Rectal smooth muscle tissue (tissue), 1 donor: ENCODE data around the gene VIPR2.

Experiments used
- H3K27ac ChIP-seq: one replicate; pipeline ENCODE4 v1.7.0; 2013; ENCODE audit warnings: low read depth, low read length, inconsistent platforms
- H3K27me3 ChIP-seq: one replicate; pipeline ENCODE4 v1.7.0; 2013; ENCODE audit warnings: low read length; ENCODE audit not compliant: control insufficient read depth, insufficient read depth
- H3K36me3 ChIP-seq: one replicate; pipeline ENCODE4 v1.7.0; 2013; ENCODE audit warnings: low read length; ENCODE audit not compliant: control insufficient read depth, insufficient read depth
- H3K4me1 ChIP-seq: one replicate; pipeline ENCODE4 v1.7.0; 2013; ENCODE audit warnings: low read length; ENCODE audit not compliant: control insufficient read depth, insufficient read depth
- H3K4me3 ChIP-seq: one replicate; pipeline ENCODE4 v1.7.0; 2013; ENCODE audit warnings: low read length
- H3K9ac ChIP-seq: one replicate; pipeline ENCODE4 v1.7.0; 2013; ENCODE audit warnings: low read length

VIPR2 gene

GRCh38 chr7:159035571-159036073 is 109.0 kb downstream of the VIPR2 start:
- H3K9ac ChIP-seq = no peak overlapping the region
- H3K36me3 ChIP-seq = peaks cover 3% of the 10 kb centered on the region
- H3K4me3 ChIP-seq = no peak overlapping the region
- H3K27me3 ChIP-seq = no peaks in the 10 kb centered on the region
- H3K4me1 ChIP-seq = no peaks in the 10 kb centered on the region
- H3K27ac ChIP-seq = no peak overlapping the region

GRCh38 chr7:159034988-159035387 is 109.7 kb downstream of the VIPR2 start:
- Histone ChIP-seq H3K36me3 (peaks cover 3% of the 10 kb centered on the region), H3K4me1 (no peaks in the 10 kb centered on the region), H3K9ac (no peak overlapping the region), H3K27me3 (no peaks in the 10 kb centered on the region), H3K4me3 (no peak overlapping the region), H3K27ac (no peak overlapping the region)

DNA sequence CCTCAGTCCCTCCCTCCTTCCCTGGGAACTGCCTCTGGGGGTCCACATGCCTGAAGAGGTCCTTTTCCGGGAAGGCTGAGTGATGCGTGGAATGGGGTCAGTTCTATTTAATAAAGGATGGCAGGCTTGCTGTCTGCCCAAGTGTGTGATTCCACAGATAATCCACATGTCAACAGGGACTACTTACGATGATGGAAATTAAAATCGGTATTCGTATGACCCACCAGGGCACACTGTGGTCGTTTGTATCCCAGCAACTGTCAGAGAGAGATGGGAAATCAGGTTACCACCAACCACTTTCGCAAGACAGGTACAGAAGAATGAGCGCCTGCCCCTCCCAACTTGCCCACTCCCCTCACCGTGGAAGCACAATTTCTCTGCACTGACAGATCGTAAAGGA is 110.3 kb downstream of the VIPR2 start:
- no peaks in the 10 kb centered on the region for H3K27me3 ChIP-seq
- H3K9ac ChIP-seq = no peak overlapping the region
- peaks cover 3% of the 10 kb centered on the region for H3K36me3 ChIP-seq
- no peak overlapping the region for H3K4me3 ChIP-seq
- H3K4me1 ChIP-seq = no peaks in the 10 kb centered on the region
- H3K27ac ChIP-seq = no peak overlapping the region

DNA sequence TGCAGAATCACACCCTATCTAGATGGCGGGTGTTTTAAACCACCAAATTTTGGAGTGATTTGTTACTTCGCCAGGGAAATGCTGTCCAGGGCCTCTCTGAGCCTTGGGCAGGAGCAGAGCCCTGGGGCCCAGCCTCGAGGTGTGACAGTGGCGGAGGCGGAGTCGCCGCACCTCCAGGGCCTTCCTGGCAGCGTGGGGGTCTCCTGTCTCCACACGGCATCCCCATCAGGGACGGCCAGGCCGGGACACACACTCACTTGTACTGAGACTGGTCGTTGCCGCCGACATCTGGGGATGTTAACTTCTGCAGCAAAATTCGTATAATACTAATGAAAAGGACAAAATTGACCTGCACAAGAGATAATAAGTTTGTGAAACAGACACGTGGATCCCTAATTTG is 110.7 kb downstream of the VIPR2 start:
- Histone ChIP-seq H3K27ac (no peak overlapping the region), H3K4me1 (no peaks in the 10 kb centered on the region), H3K36me3 (peaks cover 3% of the 10 kb centered on the region), H3K4me3 (no peak overlapping the region), H3K27me3 (no peaks in the 10 kb centered on the region), H3K9ac (no peak overlapping the region)

DNA sequence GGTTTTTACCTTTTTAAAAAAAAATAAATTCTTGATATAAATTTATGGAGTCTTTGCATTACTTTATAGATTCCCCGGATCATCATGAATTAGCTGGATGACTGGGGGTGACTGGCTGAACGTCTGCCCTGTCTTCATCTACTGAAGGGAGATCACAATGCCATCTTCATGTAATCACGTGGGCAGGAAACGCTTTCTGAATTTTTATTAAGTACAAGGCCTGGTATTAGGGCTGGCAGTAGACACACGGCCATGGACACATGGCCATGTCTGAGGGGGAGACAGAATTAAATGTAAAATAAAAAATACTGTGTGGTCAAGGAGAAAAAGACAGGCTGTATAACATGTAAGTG is 111.2 kb downstream of the VIPR2 start:
- H3K36me3 ChIP-seq = peaks cover 3% of the 10 kb centered on the region
- peaks cover under 1% of the 10 kb centered on the region for H3K27me3 ChIP-seq
- H3K4me3 ChIP-seq = no peak overlapping the region
- H3K27ac ChIP-seq = no peak overlapping the region
- H3K4me1 ChIP-seq = no peaks in the 10 kb centered on the region
- H3K9ac ChIP-seq = no peak overlapping the region

DNA sequence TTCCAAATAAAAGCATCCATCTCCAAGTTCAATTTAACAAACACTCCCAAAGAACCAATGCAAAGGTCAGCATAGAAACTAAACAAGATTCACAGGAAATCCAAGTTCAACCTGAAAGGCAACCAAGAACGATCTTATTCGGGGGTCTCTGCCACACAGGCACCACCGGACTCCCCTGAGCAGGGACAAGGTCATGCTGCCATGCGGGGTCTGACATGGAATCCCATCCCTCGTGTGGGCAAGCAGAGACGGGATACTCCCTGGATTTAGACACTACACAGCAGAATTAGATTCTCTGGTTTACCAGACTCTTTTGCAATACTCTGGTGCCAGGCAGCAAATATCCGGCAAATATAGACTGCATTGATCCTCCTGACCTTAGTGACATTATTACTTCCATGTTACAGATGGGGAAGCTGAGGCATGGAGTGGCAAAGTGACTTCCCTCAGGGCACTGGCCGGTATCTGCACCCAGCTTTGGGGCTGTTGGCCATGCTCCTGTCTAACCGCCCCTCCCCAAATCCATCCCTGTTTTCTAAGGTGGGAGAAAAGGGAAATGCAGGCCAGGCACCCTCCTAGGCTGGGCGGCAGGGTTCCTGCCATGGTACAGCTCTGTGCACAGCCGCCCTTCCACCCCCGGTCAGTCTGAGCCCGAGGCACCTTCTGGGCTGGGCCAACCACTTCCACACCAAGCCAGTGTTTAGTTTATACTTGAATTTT is 111.8 kb downstream of the VIPR2 start:
- Histone ChIP-seq H3K27me3 (peaks cover 4% of the 10 kb centered on the region), H3K27ac (no peak overlapping the region), H3K9ac (no peak overlapping the region), H3K4me3 (no peak overlapping the region), H3K36me3 (peaks cover 3% of the 10 kb centered on the region), H3K4me1 (no peaks in the 10 kb centered on the region)

- no peak overlapping the region for H3K27ac ChIP-seq
- peaks cover 4% of the 10 kb centered on the region for H3K27me3 ChIP-seq
- no peaks in the 10 kb centered on the region for H3K4me1 ChIP-seq
- no peak overlapping the region for H3K9ac ChIP-seq
- peaks cover 3% of the 10 kb centered on the region for H3K36me3 ChIP-seq
- H3K4me3 ChIP-seq = no peak overlapping the region
These were observed 112.3 kb downstream of the VIPR2 start for GRCh38 chr7:159032322-159032721.

DNA sequence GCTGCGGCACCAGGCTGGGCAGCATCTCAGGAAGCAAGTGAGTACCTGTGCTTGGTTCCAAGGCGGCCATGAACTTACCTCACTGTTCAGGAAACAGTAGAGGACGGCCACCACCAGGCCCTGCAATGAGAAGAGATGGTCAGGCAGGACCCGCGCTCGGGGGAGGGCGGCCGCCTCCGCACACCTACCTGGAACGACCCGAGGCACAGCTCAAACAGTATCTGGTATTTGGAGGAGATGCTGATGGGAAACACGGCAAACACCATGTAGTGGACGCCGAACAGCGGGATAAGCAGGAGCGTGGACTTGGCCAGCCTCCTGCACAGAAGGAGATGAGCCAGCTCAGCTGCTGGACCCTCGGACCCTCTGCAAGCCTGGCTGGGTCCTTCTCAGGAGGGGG is 112.9 kb downstream of the VIPR2 start:
- H3K9ac ChIP-seq = no peak overlapping the region
- H3K4me1 ChIP-seq = no peaks in the 10 kb centered on the region
- H3K36me3 ChIP-seq = peaks cover 2% of the 10 kb centered on the region
- H3K27me3 ChIP-seq = peaks cover 5% of the 10 kb centered on the region
- H3K27ac ChIP-seq = no peak overlapping the region
- H3K4me3 ChIP-seq = no peak overlapping the region

DNA sequence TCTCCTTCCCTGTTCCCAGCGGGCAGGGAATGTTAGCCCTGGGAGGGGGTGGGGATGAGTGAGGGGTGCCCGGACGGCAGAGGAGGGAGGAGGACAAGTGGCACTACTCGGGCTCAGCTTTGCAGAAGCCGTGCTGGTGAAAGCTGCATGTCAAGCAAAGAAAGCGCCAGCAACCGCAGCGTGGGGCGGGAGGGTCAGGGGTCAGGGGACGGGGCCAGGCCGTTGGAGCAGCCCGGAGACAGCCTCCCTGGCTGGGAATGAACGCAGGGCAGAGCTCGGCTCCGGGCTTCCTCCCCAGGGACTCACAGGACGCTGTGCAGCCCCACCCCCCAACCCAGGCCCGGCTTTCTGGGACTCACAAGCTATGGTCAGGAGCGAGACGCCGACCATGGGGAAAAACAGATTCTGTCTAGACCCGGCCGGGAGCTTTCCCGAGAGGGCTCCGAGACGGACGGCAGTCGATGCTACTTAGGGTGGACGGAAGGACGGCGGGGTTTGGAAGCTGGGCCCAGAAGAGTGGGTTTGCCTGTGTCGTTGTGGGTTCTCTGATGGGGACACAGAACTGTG is 113.4 kb downstream of the VIPR2 start:
- Histone ChIP-seq H3K27me3 (peaks cover 8% of the 10 kb centered on the region), H3K27ac (peak overlapping the region; percentile 54), H3K4me3 (peak overlapping the region; percentile 60), H3K9ac (no peak overlapping the region), H3K4me1 (no peaks in the 10 kb centered on the region), H3K36me3 (no peaks in the 10 kb centered on the region)

- Histone ChIP-seq H3K9ac (no peak overlapping the region), H3K36me3 (no peaks in the 10 kb centered on the region), H3K4me3 (peak overlapping the region; percentile 60), H3K4me1 (no peaks in the 10 kb centered on the region), H3K27me3 (peaks cover 8% of the 10 kb centered on the region), H3K27ac (peak overlapping the region; percentile 54)
These were observed 114.1 kb downstream of the VIPR2 start for GRCh38 chr7:159030490-159031134.

GRCh38 chr7:159028508-159029401 is 115.9 kb downstream of the VIPR2 start:
- Histone ChIP-seq H3K27me3 (peaks cover 8% of the 10 kb centered on the region), H3K9ac (no peak overlapping the region), H3K36me3 (no peaks in the 10 kb centered on the region), H3K4me1 (no peaks in the 10 kb centered on the region), H3K27ac (no peak overlapping the region), H3K4me3 (no peak overlapping the region)
